ENCODE measurements around the gene PDGFA. TPM values are rescaled to one million over a fixed set of nuclear protein-coding genes. Genes with fewer than 3 reads are reported as not detected.

The PDGFA gene
- total and polyA plus RNA-seq, 2 experiments from 2014 or later = 35.6 to 43.1 TPM

DNA sequence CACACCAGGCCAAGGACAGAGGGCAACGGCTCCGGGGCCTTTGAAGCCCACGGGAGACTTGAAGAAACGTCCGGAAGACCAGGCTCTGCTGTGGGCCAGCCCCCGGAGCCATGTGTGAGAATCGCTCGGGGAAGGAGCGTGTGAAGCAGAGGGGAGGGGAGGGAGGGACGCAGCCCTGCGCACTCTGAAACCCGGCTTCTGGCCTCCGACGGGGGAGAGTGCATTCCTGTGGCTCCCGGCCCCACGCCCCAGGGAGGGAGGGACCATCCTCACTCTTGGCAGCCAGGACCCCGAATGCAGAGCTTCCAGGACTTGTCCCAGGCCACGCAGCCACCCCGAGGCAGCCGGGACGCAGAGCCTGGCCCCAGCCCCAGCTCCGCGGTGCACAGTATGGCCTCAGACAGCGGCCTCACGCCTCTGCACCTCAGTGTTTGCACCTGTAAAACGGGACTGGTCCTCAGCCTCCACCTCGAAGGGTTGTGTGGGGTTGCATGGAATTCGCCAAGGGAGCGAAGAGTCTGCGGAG lies 67.4 kb downstream of the PDGFA start:
- Histone ChIP-seq H3K9me2 (ENCODE audit: insufficient read depth) (no peaks in the 10 kb centered on the region), H2AFZ (peak overlapping the region; percentile 93), H3K79me2 (replicated peaks; ENCODE audit: insufficient read depth) (no peaks in the 10 kb centered on the region), H3K27ac (ENCODE audit: low read depth) (no peak overlapping the region), H3F3A (replicated peaks; ENCODE audit: low read depth) (no peaks in the 10 kb centered on the region), H3K4me3 (peak overlapping the region; percentile 51), H4K20me1 (replicated peaks; ENCODE audit: insufficient read depth) (no peaks in the 10 kb centered on the region), H3K4me1 (ENCODE audit: insufficient read depth) (peaks cover 15% of the 10 kb centered on the region), H3K27me3 (ENCODE audit: insufficient read depth) (peaks cover 16% of the 10 kb centered on the region), H3K4me2 (peak overlapping the region; percentile 82), H3K36me3 (ENCODE audit: insufficient read depth) (no peaks in the 10 kb centered on the region)
- Mint-ChIP-seq H3K4me3 (peak overlapping the region; percentile 60; the same call in 2 of the 3 replicates), H3K4me1 (peaks cover 21% of the 10 kb centered on the region), H3K9me3 (no peaks in the 10 kb centered on the region), H3K27me3 (ENCODE audit: insufficient read depth, low read depth, poor library complexity) (peaks cover 15% of the 10 kb centered on the region), H3K27ac (no peak overlapping the region), H3K36me3 (ENCODE audit: low read depth) (no peaks in the 10 kb centered on the region)
- no peak for TF ChIP-seq POLR2AphosphoS5 (IDR thresholded peaks at IDR 0.05; ENCODE audit: low read depth)
- no peak for TF ChIP-seq EZH2 (IDR thresholded peaks at IDR 0.05; ENCODE audit: low read depth, unreplicated experiment)
- TF ChIP-seq STAT1 (IDR thresholded peaks at IDR 0.05; ENCODE audit: unreplicated experiment) = no peak
- TF ChIP-seq, protein P1, sequence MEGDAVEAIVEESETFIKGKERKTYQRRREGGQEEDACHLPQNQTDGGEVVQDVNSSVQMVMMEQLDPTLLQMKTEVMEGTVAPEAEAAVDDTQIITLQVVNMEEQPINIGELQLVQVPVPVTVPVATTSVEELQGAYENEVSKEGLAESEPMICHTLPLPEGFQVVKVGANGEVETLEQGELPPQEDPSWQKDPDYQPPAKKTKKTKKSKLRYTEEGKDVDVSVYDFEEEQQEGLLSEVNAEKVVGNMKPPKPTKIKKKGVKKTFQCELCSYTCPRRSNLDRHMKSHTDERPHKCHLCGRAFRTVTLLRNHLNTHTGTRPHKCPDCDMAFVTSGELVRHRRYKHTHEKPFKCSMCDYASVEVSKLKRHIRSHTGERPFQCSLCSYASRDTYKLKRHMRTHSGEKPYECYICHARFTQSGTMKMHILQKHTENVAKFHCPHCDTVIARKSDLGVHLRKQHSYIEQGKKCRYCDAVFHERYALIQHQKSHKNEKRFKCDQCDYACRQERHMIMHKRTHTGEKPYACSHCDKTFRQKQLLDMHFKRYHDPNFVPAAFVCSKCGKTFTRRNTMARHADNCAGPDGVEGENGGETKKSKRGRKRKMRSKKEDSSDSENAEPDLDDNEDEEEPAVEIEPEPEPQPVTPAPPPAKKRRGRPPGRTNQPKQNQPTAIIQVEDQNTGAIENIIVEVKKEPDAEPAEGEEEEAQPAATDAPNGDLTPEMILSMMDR (conservative IDR thresholded peaks at IDR 0.05; ENCODE audit: low read depth in 2 of 2) = no peak
- TF ChIP-seq ZNF331 (CRISPR knock-in tag; IDR thresholded peaks at IDR 0.05; ENCODE audit: low read depth) = no peak
- TF ChIP-seq ZNF462 (CRISPR knock-in tag; IDR thresholded peaks at IDR 0.05) = no peak
- TF ChIP-seq CREB1 (CRISPR knock-in tag; IDR thresholded peaks at IDR 0.05; ENCODE audit: low read depth) = no peak
- no peak for TF ChIP-seq JUNB (IDR thresholded peaks at IDR 0.05; ENCODE audit: unreplicated experiment)
- TF ChIP-seq NANOG (IDR thresholded peaks at IDR 0.05; ENCODE audit: borderline replicate concordance) = no peak
- DNase-seq (ENCODE audit: low spot score) (peak; percentile 71), ATAC-seq (peak; percentile 72)

All from GM23338 (cell line).